Prostate gland (tissue), 2 donors: ENCODE data around the gene SMIM15. TPM values are rescaled to one million over a fixed set of nuclear protein-coding genes. Genes with fewer than 3 reads are reported as not detected.
A peak's percentile ranks its signal among the peaks of the same experiment; 100 is the strongest.

Experiments used
- DNase-seq: peaks from one replicate; pipeline ENCODE4 v3.0.0-alpha.2; 2019; ENCODE audit warnings: low spot score
- H3K27ac ChIP-seq, 2 donors: fragments of 200-600 bp; sonication (generic); 2 replicates each; pipeline ENCODE4 v1.5.1; 2017 to 2019
- H3K27me3 ChIP-seq: fragments of 200-600 bp; sonication (generic); replicated peaks from 2 replicates; pipeline ENCODE4 v1.5.1; 2019; ENCODE audit not compliant: insufficient read depth
- H3K36me3 ChIP-seq, 2 donors: fragments of 200-600 bp; sonication (generic); 1 replicate in 1 of 2; 2 replicates in 1 of 2; pipeline versions ENCODE4 v1.5.1 to v1.8.1; 2017 to 2019
- H3K4me1 ChIP-seq: fragments of 200-600 bp; sonication (generic); replicated peaks from 2 replicates; pipeline ENCODE4 v1.5.1; 2019
- H3K4me3 ChIP-seq, 2 donors: fragments of 200-600 bp; sonication (generic); 2 replicates each; pipeline ENCODE4 v1.5.1; 2017 to 2019
- H3K9me3 ChIP-seq: fragments of 200-600 bp; sonication (generic); 2 replicates; pipeline ENCODE4 v1.5.1; 2017
- CTCF ChIP-seq, 4 experiments: fragments of 200-600 bp in 2 of 4; fragments of 450-650 bp in 2 of 4; sonication (generic) in 2 of 4; IDR thresholded peaks; 1 replicate in 3 of 4; 2 replicates in 1 of 4; pipeline ENCODE4 v1.5.1; 2016 to 2019; ENCODE audit warnings: antibody characterized with exemption in 4 of 4, mild to moderate bottlenecking in 2 of 4, moderate library complexity in 2 of 4
- POLR2A ChIP-seq: fragments of 450-650 bp; IDR thresholded peaks from one replicate; pipeline ENCODE4 v1.6.1; 2016; ENCODE audit warnings: antibody characterized with exemption, mild to moderate bottlenecking
- POLR2AphosphoS5 ChIP-seq: sonication (generic); formaldehyde crosslinking; IDR thresholded peaks from one replicate; pipeline ENCODE4 v1.6.1; 2017; ENCODE audit warnings: antibody characterized with exemption
- WGBS: methylation state at CpG from one replicate; pipeline ENCODE4 v1.1.5; 2018; 5-methylcytosine and 5-hydroxymethylcytosine counted together
- intact Hi-C: fragments of 100-400 bp; cut with DNase I; formaldehyde crosslinking; loops from one replicate; pipeline ENCODE4 v1.14.2; 2022
- total RNA-seq, 2 donors: library from RNA; depleted of rRNA; stranded (reverse); fragments of >200 nt; gene quantifications; one replicate each; pipeline ENCODE4 v1.1.0, GENCODE V29; 2016

Gene SMIM15
- total RNA-seq, 2 donors from 2014 or later, result 30.0 to 53.1 TPM

DNA sequence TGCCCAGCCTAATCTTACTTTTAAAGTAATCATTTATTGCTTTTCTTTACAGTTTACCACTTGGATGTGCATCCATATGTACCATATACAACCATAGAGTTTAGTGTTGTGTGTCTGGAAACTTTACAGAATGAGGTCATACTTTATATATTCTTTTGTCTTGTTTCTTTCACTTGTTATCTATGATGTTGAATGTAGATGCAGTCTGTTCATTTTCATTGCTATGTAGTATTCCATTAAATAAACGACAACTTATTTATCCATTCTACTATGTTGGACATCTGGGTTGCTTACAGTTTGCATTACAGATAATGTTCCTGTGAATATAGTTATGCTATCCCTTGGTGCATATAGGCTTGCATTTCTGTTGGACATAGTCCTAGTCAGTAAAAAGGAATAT, 21.3 kb upstream of the SMIM15 start:
- H3K27me3 ChIP-seq, result no peaks in the 10 kb centered on the region
- no peak overlapping the region for H3K27ac ChIP-seq
- no peaks in the 10 kb centered on the region for H3K4me1 ChIP-seq
- TF ChIP-seq POLR2AphosphoS5 (no peak), CTCF (IDR thresholded peaks at IDR 0.05) (no peak), POLR2A (no peak)
- no peaks in the 10 kb centered on the region for H3K36me3 ChIP-seq
- WGBS, result 100% methylated on average over 1 of the region's 1 CpG
- no peak overlapping the region for H3K4me3 ChIP-seq
- no peaks in the 10 kb centered on the region for H3K9me3 ChIP-seq
- intact Hi-C loops, result no loop called here
- no peak for DNase-seq

DNA sequence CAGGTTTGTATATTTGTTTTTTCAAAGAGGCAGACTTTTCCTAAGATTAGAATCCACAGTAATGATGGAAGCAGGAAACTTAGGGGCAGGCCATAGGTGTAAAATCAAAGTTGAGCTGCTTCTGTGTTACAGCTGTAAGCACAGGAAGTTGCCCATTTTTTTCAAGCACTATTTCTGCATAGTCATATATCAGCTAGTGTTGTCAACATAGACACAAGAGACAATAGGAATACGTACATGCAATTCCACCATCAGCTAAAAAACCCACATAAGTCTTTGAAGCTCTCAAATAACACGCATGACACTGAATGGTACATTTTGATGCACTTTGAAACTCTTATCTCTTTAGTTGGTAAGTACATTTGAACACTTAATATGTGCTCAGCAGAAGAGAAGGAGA, 20.2 kb upstream of the SMIM15 start:
- no peak for DNase-seq
- intact Hi-C loops, result no loop called here

GRCh38 chr5:61180886-61181285, 18.6 kb upstream of the SMIM15 start:
- no peak overlapping the region for H3K4me3 ChIP-seq
- intact Hi-C loops, result no loop called here
- no peak overlapping the region for H3K27ac ChIP-seq
- no peaks in the 10 kb centered on the region for H3K36me3 ChIP-seq
- no peaks in the 10 kb centered on the region for H3K4me1 ChIP-seq
- no peak for TF ChIP-seq POLR2A
- no peak for TF ChIP-seq POLR2AphosphoS5
- TF ChIP-seq CTCF (IDR thresholded peaks at IDR 0.05), result no peak
- H3K9me3 ChIP-seq, result no peaks in the 10 kb centered on the region
- no peaks in the 10 kb centered on the region for H3K27me3 ChIP-seq
- 62% methylated on average over 2 of the region's 2 CpGs for WGBS
- no peak for DNase-seq

More for the DNA sequence above, 20.2 kb upstream of the SMIM15 start:
- 81% methylated on average over 2 of the region's 2 CpGs for WGBS
- H3K9me3 ChIP-seq, result no peaks in the 10 kb centered on the region
- H3K4me3 ChIP-seq, result no peak overlapping the region
- no peak overlapping the region for H3K27ac ChIP-seq
- no peaks in the 10 kb centered on the region for H3K27me3 ChIP-seq
- no peaks in the 10 kb centered on the region for H3K36me3 ChIP-seq
- TF ChIP-seq CTCF (IDR thresholded peaks at IDR 0.05) (no peak), POLR2A (no peak), POLR2AphosphoS5 (no peak)
- no peaks in the 10 kb centered on the region for H3K4me1 ChIP-seq

DNA sequence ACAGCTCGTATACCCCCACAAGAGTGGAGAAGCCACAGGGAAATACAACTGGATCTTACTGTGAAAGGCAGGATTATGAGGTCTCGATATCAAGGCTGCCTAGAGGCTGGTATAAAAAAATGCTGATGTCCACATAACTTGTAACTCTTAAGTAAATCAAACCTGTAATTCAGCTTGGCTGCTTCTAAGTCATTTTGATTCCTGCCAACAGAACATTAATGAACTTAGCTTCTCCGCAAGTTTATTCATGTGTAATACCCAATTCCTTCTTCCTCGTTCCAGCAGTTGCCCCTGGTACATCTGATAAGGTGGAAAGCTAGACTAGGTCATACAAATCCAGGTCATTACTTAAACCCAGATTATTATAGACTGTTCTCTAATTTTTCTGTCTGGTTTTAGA, 16.4 kb upstream of the SMIM15 start:
- no peak overlapping the region for H3K4me3 ChIP-seq
- H3K27me3 ChIP-seq, result no peaks in the 10 kb centered on the region
- intact Hi-C loops, result no loop called here
- DNase-seq, result peak; percentile 18
- H3K27ac ChIP-seq, result no peak overlapping the region
- H3K9me3 ChIP-seq, result no peaks in the 10 kb centered on the region
- H3K4me1 ChIP-seq, result no peaks in the 10 kb centered on the region
- TF ChIP-seq CTCF (IDR thresholded peaks at IDR 0.05), result no peak
- TF ChIP-seq POLR2AphosphoS5, result peak; percentile 79
- no peak for TF ChIP-seq POLR2A
- no peaks in the 10 kb centered on the region for H3K36me3 ChIP-seq
- WGBS, result 40% methylated on average over 4 of the region's 4 CpGs

GRCh38 chr5:61177716-61178115, 15.4 kb upstream of the SMIM15 start:
- Histone ChIP-seq H3K27ac (no peak overlapping the region), H3K27me3 (no peaks in the 10 kb centered on the region), H3K4me3 (no peak overlapping the region), H3K4me1 (no peaks in the 10 kb centered on the region), H3K36me3 (no peaks in the 10 kb centered on the region), H3K9me3 (no peaks in the 10 kb centered on the region)
- intact Hi-C loops, result no loop called here
- no peak for TF ChIP-seq POLR2A
- no peak for TF ChIP-seq POLR2AphosphoS5
- TF ChIP-seq CTCF (IDR thresholded peaks at IDR 0.05), result no peak
- DNase-seq, result no peak
- 92% methylated on average over 7 of the region's 7 CpGs for WGBS
